ENCODE data around the gene KCNQ5.

GRCh38 chr6:72856801-72857200 lies 234.9 kb downstream of the KCNQ5 start:
- no peak for TF ChIP-seq POLR2AphosphoS5 (IDR thresholded peaks at IDR 0.05)
- no peak for TF ChIP-seq POLR2A (IDR thresholded peaks at IDR 0.05)
- TF ChIP-seq CTCF (IDR thresholded peaks at IDR 0.05) = no peak
- TF ChIP-seq EP300 (IDR thresholded peaks at IDR 0.05) = no peak
